ENCODE data around the gene NCMAP. TPM values are rescaled to one million over a fixed set of nuclear protein-coding genes. Genes with fewer than 3 reads are reported as not detected.
"Not testable (repeated sequence)": the region's sequence is repeated elsewhere in the genome, so short reads cannot be mapped to it uniquely, and the experiment has no call there.

The NCMAP gene
- polyA plus RNA-seq (2012; ENCODE audit: missing spikeins) = not detected

DNA sequence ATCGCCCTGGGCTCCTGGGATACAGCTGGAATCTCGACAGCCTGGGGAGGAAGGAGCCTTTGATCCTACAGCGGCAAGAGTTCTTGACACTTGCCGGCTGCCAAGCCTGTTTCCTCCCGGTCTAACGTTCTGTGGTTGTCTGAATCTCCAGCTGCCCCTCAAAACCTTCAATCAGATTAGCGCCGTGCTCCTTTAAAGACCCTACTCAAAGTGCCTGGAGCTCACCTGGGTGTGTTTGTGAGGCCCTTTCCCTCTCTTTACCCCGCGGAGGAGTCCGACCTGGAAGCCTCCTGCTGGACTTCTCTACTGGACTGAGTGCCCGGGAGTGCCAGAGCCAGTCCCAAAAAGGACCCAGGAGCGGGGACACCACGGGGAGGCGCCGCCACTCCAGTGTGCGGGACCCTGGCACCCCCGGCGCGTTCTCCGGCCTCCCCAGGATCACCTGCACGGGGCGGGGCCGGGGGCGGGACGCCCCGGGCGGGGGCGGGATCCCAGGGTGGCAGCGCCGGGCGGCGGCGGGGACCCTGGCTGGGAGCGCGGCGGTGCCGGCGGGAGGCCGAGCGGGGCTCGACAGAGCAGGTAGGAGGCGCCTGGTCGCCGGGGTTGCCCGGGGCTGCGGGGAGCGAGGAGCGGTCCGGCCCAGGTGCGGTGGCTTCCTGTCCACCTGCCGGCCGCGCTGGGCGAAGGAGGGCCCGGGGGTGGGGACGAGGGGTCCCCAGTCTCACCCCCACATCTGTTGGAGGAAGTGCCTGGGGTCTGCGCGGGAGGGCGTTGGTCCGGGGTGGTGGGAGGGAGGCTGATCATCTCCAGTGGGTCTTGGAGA lies at the start of gene NCMAP:
TSS of gene NCMAP (plus strand) at position 497 of the 823 bp plus-strand sequence. CDS start 39,344 bp downstream, outside the sequence.
- TF ChIP-seq POLR2AphosphoS5 (IDR thresholded peaks at IDR 0.05; ENCODE audit: low read depth, low read length) (no peak), POLR2A (IDR thresholded peaks at IDR 0.05; ENCODE audit: low read depth, low read length) (no peak), TAF1 (IDR thresholded peaks at IDR 0.05; ENCODE audit: borderline replicate concordance, low read depth, low read length) (no peak)
- DNase-seq (ENCODE audit: insufficient read length) = no peak
- FAIRE-seq = no peak

GRCh38 chr1:24506691-24507381 lies 49.1 kb upstream of the NCMAP start:
- FAIRE-seq (no peak), DNase-seq (ENCODE audit: insufficient read length) (no peak)
- TF ChIP-seq POLR2AphosphoS5 (IDR thresholded peaks at IDR 0.05; ENCODE audit: low read depth, low read length) = no peak
- TF ChIP-seq POLR2A (IDR thresholded peaks at IDR 0.05; ENCODE audit: low read depth, low read length) = no peak

- FAIRE-seq = no peak
- TF ChIP-seq POLR2AphosphoS5 (IDR thresholded peaks at IDR 0.05; ENCODE audit: low read depth, low read length) (no peak), POLR2A (IDR thresholded peaks at IDR 0.05; ENCODE audit: low read depth, low read length) (no peak), TAF1 (IDR thresholded peaks at IDR 0.05; ENCODE audit: borderline replicate concordance, low read depth, low read length) (no peak)
- DNase-seq (ENCODE audit: insufficient read length) = no peak
Observed at GRCh38 chr1:24507405-24507804, 48.5 kb upstream of the NCMAP start.

DNA sequence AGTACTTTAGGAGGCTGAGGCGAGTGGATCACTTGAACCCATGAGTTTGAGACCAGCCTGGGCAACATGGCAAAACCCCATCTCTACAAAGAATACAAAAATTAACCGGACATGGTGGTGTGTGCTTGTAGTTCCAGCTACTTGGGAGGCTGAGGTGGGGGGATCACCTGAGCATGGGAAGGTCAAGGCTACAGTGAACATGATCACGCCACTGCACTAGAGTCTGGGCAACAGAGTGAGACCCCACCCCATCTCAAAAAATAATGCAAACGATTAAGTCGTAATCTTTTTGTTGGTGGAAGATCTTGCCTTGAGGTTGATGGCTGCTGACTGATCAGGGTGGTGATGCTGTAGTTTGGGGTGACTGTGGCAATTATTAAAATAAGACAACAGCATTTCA lies 47.0 kb upstream of the NCMAP start:
- DNase-seq (ENCODE audit: insufficient read length) (no peak), FAIRE-seq (no peak)
- no peak for TF ChIP-seq TAF1 (IDR thresholded peaks at IDR 0.05; ENCODE audit: borderline replicate concordance, low read depth, low read length)
- no peak for TF ChIP-seq POLR2AphosphoS5 (IDR thresholded peaks at IDR 0.05; ENCODE audit: low read depth, low read length)
- no peak for TF ChIP-seq POLR2A (IDR thresholded peaks at IDR 0.05; ENCODE audit: low read depth, low read length)

- no peak for FAIRE-seq
- no peak for TF ChIP-seq POLR2AphosphoS5 (IDR thresholded peaks at IDR 0.05; ENCODE audit: low read depth, low read length)
- TF ChIP-seq POLR2A (IDR thresholded peaks at IDR 0.05; ENCODE audit: low read depth, low read length) = no peak
- no peak for TF ChIP-seq TAF1 (IDR thresholded peaks at IDR 0.05; ENCODE audit: borderline replicate concordance, low read depth, low read length)
- no peak for DNase-seq (ENCODE audit: insufficient read length)
Observed at GRCh38 chr1:24513706-24514105, 42.2 kb upstream of the NCMAP start.

- FAIRE-seq (no peak), DNase-seq (ENCODE audit: insufficient read length) (no peak)
- TF ChIP-seq TAF1 (IDR thresholded peaks at IDR 0.05; ENCODE audit: borderline replicate concordance, low read depth, low read length) (no peak), POLR2AphosphoS5 (IDR thresholded peaks at IDR 0.05; ENCODE audit: low read depth, low read length) (no peak), POLR2A (IDR thresholded peaks at IDR 0.05; ENCODE audit: low read depth, low read length) (no peak)
Observed at GRCh38 chr1:24514946-24515345, 40.9 kb upstream of the NCMAP start.

- not testable (repeated sequence) for FAIRE-seq; DNase-seq (ENCODE audit: insufficient read length)
Observed at GRCh38 chr1:24515671-24516209, 40.1 kb upstream of the NCMAP start.

GRCh38 chr1:24516506-24516905 lies 39.4 kb upstream of the NCMAP start:
- FAIRE-seq (no peak), DNase-seq (ENCODE audit: insufficient read length) (no peak)
- no peak for TF ChIP-seq TAF1 (IDR thresholded peaks at IDR 0.05; ENCODE audit: borderline replicate concordance, low read depth, low read length)
- TF ChIP-seq POLR2A (IDR thresholded peaks at IDR 0.05; ENCODE audit: low read depth, low read length) = no peak
- no peak for TF ChIP-seq POLR2AphosphoS5 (IDR thresholded peaks at IDR 0.05; ENCODE audit: low read depth, low read length)

DNA sequence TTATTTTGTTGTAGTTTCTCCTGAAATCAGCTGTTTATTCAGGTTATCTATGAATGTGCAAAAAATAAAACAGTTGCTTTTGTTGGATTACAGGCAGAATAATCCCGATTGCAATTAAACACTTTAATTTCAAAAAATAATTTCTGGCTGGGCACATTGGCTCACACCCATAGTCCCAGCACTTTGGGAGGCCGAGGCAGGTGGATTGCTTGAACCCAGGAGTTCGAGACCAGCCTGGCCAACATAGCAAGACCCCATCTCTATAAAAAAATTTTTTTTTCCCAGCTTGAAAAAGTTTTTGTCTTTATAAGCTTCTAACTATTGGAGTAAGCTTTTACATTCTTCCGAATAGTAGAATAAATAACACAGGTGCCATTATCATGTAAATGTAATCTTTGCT lies 38.0 kb upstream of the NCMAP start:
- FAIRE-seq = no peak
- no peak for TF ChIP-seq POLR2A (IDR thresholded peaks at IDR 0.05; ENCODE audit: low read depth, low read length)
- TF ChIP-seq POLR2AphosphoS5 (IDR thresholded peaks at IDR 0.05; ENCODE audit: low read depth, low read length) = no peak
- no peak for TF ChIP-seq TAF1 (IDR thresholded peaks at IDR 0.05; ENCODE audit: borderline replicate concordance, low read depth, low read length)
- DNase-seq (ENCODE audit: insufficient read length) = no peak

DNA sequence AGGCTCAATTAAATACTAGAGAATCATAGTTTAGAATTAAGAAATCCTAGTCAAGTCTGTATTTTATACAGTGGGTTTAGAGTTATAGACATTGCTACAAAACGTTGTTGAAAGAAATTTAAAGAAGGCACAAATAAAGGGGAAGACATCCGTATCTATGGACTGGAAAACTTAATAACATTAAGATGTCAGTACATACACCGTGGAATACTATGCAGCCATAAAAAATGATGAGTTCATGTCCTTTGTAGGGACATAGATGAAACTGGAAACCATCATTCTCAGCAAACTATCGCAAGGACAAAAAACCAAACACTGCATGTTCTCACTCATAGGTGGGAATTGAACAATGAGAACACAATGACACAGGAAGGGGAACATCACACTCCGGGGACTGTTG lies 35.6 kb upstream of the NCMAP start:
- not testable (repeated sequence) for FAIRE-seq

DNA sequence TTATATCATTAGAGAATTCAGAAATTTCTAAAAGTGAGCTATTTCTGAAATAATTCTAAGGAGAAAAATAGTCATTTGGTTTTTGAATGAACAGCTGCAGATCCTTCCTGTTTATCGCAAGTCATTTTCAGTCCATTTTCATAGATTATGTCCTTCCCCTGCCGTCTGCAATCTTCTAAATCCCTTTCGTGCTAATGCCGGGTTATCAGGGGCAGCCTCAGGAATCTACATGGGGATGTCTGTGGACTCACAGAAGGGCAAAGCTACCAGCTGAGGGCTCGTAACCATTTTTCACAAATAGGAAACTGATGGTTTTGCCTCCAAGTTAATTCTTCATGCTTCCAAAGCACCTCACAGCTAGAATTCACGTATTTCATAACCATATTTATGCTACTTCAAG lies 30.3 kb upstream of the NCMAP start:
- TF ChIP-seq TAF1 (IDR thresholded peaks at IDR 0.05; ENCODE audit: borderline replicate concordance, low read depth, low read length) (no peak), POLR2A (IDR thresholded peaks at IDR 0.05; ENCODE audit: low read depth, low read length) (no peak), POLR2AphosphoS5 (IDR thresholded peaks at IDR 0.05; ENCODE audit: low read depth, low read length) (no peak)
- DNase-seq (ENCODE audit: insufficient read length) = no peak

More for the DNA sequence above, 35.6 kb upstream of the NCMAP start:
- not testable (repeated sequence) for DNase-seq (ENCODE audit: insufficient read length)

GRCh38 chr1:24526045-24526444 lies 29.8 kb upstream of the NCMAP start:
- no peak for FAIRE-seq
- no peak for TF ChIP-seq POLR2AphosphoS5 (IDR thresholded peaks at IDR 0.05; ENCODE audit: low read depth, low read length)
- TF ChIP-seq TAF1 (IDR thresholded peaks at IDR 0.05; ENCODE audit: borderline replicate concordance, low read depth, low read length) = no peak
- no peak for TF ChIP-seq POLR2A (IDR thresholded peaks at IDR 0.05; ENCODE audit: low read depth, low read length)
- DNase-seq (ENCODE audit: insufficient read length) = no peak

More for the DNA sequence above, 30.3 kb upstream of the NCMAP start:
- no peak for FAIRE-seq
